ENCODE results near the gene NELFA.
A peak's percentile ranks its signal among the peaks of the same experiment; 100 is the strongest.

Gene NELFA

DNA sequence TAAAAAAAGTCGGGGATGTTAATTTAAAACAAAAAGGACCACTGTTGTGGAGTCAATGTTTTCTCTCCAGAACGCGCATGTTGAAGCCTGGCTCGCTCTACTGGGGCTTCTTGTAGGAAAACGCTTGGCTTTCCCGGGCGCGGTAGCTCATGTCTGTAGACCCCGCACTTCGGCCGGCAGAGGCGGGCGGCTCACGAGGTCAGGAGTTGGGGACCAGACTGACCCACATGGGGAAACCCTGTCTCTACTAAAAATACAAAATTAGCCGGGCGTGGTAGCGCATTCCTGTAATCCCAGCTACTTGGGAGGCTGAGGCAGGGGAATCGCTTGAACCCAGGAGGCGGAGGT is 15.6 kb downstream of the NELFA start:
- peaks cover 17 to 29% (median 26%) of the 10 kb centered on the region in 11 experiments for H3K9me3 ChIP-seq (replicated peaks in 1 of 11)
- no peak overlapping the region for H3K4me3 ChIP-seq
- no peaks in the 10 kb centered on the region for H3K27me3 ChIP-seq
- no peak overlapping the region for H3K27ac ChIP-seq
- 0 out of 20 replicates have a peak, but pooled peaks cover 0 to under 1% (median 0%) of the 10 kb centered on the region in 10 experiments for H3K4me1 ChIP-seq
- no peak for TF ChIP-seq Cebpa-rat (IDR thresholded peaks at IDR 0.05)
- no peak overlapping the region for H3K9ac ChIP-seq
- peaks cover 63 to 100% (median 86%) of the 10 kb centered on the region in 11 experiments; a peak in 21 of 22 replicates for H4K20me1 ChIP-seq
- H3K36me3 ChIP-seq: peaks cover 55 to 99% (median 88%) of the 10 kb centered on the region in 11 experiments
- H3K4me2 ChIP-seq: no peak overlapping the region

DNA sequence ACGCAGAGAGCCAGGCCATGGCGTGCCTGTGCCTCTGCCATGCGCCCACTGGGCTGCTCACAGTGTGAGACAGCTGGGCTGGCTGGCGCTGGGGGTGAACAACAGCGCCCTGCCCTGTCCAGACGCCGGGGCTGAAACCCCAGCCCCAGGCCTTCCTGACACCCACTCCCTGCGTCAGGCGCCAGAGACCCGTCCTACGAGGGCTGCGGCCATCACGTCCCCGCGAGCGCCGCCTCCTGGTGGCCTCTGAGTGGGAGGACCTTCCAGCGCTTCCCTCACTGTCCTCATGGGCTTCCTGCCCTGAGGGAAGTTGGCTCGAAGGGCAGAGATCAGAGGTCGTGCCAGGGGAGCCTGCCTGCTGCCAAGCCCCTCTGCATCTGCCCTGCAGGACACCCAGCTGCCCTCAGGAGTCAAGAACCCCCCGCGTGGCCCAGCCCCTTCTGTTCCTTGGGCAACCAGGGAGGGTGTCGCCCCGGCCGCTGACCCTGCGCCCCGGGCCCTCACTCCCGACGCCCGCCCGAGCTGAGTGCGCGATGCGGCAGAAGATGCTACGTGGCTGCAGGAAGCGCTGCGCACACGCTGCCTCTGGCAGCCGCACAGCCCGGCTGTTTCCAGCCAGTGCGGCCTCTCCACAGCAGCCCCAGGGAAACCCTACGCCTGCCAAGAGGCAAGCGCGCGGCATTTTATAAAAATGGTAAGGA is 16.2 kb downstream of the NELFA start:
- H3K27me3 ChIP-seq: no peaks in the 10 kb centered on the region
- H3K36me3 ChIP-seq: peaks cover 55 to 99% (median 88%) of the 10 kb centered on the region in 11 experiments
- peak overlapping the region in 1 of 11 experiments; percentile 18; a peak in 1 of 22 replicates for H3K27ac ChIP-seq
- no peaks in the 10 kb centered on the region for H3K4me1 ChIP-seq
- peaks cover 69 to 100% (median 90%) of the 10 kb centered on the region in 11 experiments; a peak in 21 of 22 replicates for H4K20me1 ChIP-seq
- H3K9ac ChIP-seq: no peak overlapping the region
- peaks cover 12 to 23% (median 20%) of the 10 kb centered on the region in 11 experiments for H3K9me3 ChIP-seq (replicated peaks in 1 of 11)
- no peak for TF ChIP-seq Cebpa-rat (IDR thresholded peaks at IDR 0.05)
- H3K4me3 ChIP-seq: no peak overlapping the region
- H3K4me2 ChIP-seq: no peak overlapping the region

DNA sequence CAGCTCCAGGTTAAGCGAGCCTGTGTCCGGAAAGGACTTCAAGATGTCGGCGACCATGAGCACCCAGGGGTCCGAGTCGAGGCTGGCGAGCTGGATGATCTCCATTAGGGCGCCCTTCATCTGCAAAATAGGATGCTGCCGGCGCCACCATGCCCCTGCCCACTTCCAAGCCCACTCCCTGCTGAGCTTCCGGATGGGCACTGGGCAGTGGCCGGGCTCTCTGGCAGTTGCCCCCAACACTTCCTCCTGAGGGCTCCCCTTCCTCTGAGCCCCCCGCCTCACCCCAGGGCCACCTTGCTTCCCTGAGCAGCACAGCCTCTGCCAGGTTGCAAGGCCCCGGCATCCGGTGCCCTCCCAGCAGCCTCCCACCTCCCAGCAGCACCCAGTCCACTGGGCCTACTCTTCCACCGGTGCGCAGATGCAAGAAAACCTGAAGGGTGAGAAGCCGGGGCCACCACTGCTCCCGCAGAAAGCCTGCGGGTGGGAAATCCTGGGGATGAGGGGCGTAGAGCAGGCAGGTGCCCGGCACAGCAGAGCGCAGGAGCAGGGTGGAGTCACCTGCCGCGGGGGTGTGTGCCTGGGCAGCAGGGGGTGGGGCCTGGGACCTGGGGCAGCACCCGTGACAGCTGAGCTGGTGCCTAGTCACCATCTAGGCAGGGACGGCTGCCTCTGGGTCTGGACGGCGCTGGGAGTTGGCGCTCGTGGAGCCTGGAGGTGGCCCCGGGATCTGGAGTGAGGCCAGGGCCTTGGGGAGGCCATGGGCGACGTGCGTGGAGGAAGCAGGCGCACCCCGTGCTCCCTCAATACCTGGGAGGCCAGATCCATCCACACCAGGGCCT is 17.0 kb downstream of the NELFA start:
- H3K4me1 ChIP-seq: no peaks in the 10 kb centered on the region
- peaks cover 4 to 15% (median 12%) of the 10 kb centered on the region in 11 experiments for H3K9me3 ChIP-seq (replicated peaks in 1 of 11)
- H3K27me3 ChIP-seq: no peaks in the 10 kb centered on the region
- TF ChIP-seq Cebpa-rat (IDR thresholded peaks at IDR 0.05): no peak
- H3K4me2 ChIP-seq: no peak overlapping the region
- 0 out of 22 replicates have a peak overlapping the region, but pooled peaks of 1 of the 11 experiments have one; percentile 18 for H3K27ac ChIP-seq
- H4K20me1 ChIP-seq: peaks cover 69 to 100% (median 88%) of the 10 kb centered on the region in 11 experiments; a peak in 21 of 22 replicates
- peaks cover 55 to 99% (median 88%) of the 10 kb centered on the region in 11 experiments for H3K36me3 ChIP-seq
- H3K4me3 ChIP-seq: no peak overlapping the region
- no peak overlapping the region for H3K9ac ChIP-seq

DNA sequence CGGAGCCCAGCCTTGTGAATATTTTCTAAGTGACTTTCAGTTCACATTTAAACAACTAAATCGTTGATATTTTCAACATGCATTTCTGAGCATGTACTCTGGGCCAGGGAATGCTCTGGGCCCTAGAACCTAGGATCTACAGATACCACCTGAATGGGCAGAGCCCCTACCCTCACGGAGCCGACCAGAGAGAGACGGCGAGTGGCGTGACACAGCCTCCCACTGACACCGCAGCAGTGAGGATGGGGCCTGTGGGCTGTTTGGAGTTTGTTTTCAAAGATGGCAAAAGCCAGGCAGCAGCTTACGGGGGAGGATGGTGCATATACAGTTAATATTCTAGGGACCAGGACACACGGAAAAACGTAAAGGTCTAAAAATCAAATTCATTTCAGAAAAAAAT is 17.7 kb downstream of the NELFA start:
- H3K27me3 ChIP-seq: no peaks in the 10 kb centered on the region
- H3K4me3 ChIP-seq: no peak overlapping the region
- no peak overlapping the region for H3K4me2 ChIP-seq
- H3K4me1 ChIP-seq: no peaks in the 10 kb centered on the region
- H3K36me3 ChIP-seq: peaks cover 62 to 99% (median 88%) of the 10 kb centered on the region in 11 experiments
- TF ChIP-seq Cebpa-rat (IDR thresholded peaks at IDR 0.05): no peak
- H3K9ac ChIP-seq: no peak overlapping the region
- H4K20me1 ChIP-seq: peaks cover 65 to 100% (median 90%) of the 10 kb centered on the region in 11 experiments; a peak in 21 of 22 replicates
- peaks cover 0 to 8% (median 5%) of the 10 kb centered on the region in 11 experiments; a peak in 16 of 22 replicates for H3K9me3 ChIP-seq (replicated peaks in 1 of 11)
- H3K27ac ChIP-seq: no peak overlapping the region

- no peaks in the 10 kb centered on the region for H3K27me3 ChIP-seq
- no peak overlapping the region for H3K9ac ChIP-seq
- H3K4me3 ChIP-seq: no peak overlapping the region
- no peaks in the 10 kb centered on the region for H3K4me1 ChIP-seq
- TF ChIP-seq Cebpa-rat (IDR thresholded peaks at IDR 0.05): no peak
- peaks cover 0 to 4% (median 1%) of the 10 kb centered on the region in 11 experiments; a peak in 9 of 22 replicates for H3K9me3 ChIP-seq (replicated peaks in 1 of 11)
- H3K36me3 ChIP-seq: peaks cover 66 to 99% (median 88%) of the 10 kb centered on the region in 11 experiments
- H3K4me2 ChIP-seq: no peak overlapping the region
- no peak overlapping the region for H3K27ac ChIP-seq
- H4K20me1 ChIP-seq: peaks cover 61 to 100% (median 94%) of the 10 kb centered on the region in 11 experiments; a peak in 21 of 22 replicates
Observed at GRCh38 chr4:1990676-1991075, 18.1 kb downstream of the NELFA start.

GRCh38 chr4:1990348-1990645 is 18.5 kb downstream of the NELFA start:
- peaks cover 0 to 3% (median under 1%) of the 10 kb centered on the region in 10 experiments; a peak in 6 of 20 replicates for H3K4me1 ChIP-seq
- peaks cover 70 to 100% (median 89%) of the 10 kb centered on the region in 11 experiments for H3K36me3 ChIP-seq
- no peak for TF ChIP-seq Cebpa-rat (IDR thresholded peaks at IDR 0.05)
- H3K4me2 ChIP-seq: no peak overlapping the region
- H3K4me3 ChIP-seq: no peak overlapping the region
- H3K27me3 ChIP-seq: no peaks in the 10 kb centered on the region
- H4K20me1 ChIP-seq: peaks cover 59 to 100% (median 96%) of the 10 kb centered on the region in 11 experiments; a peak in 21 of 22 replicates
- H3K9me3 ChIP-seq (replicated peaks in 1 of 11): peaks cover 0 to under 1% (median 0%) of the 10 kb centered on the region in 11 experiments; a peak in 2 of 22 replicates
- H3K27ac ChIP-seq: no peak overlapping the region
- H3K9ac ChIP-seq: no peak overlapping the region

DNA sequence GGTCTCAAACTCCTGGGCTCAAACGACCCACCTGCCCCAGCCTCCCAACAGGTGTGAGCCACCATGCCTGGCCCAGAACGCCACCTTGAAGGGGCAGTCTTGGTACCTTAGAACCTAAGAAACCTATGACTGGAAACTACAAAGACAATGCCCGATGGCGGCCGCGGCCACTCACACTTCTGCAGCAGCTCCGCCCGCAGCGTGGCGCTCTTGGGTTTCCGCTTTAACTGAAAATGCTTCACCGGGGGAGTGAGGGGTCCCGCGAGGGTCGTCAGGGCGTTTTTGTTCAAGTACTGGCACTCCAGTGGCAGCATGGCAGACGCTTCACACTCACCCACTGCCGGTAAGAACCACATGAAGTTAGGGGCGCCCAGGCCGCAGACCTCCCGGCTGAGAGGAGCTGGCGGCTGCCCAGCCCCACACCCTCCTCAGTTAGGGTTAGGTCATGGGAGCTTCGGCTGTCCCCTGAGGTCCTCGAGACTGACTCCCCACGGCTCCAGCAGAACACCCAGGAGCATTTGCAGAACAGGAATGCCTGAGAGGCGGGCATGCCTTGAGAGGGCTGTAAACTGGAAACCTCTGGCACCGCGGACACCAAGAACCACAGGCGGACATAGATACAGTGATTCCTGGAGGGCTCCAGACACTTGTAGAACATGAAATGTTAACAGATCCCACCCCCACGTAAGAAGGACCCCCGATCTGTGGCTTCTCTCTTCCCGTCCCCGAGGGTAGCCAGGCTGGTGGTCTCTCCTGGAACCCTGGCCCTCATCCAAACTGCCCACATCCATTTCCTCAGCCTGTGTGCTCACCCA is 19.0 kb downstream of the NELFA start:
- Histone ChIP-seq H3K27ac (no peak overlapping the region), H4K20me1 (peaks cover 55 to 100% (median 99%) of the 10 kb centered on the region in 11 experiments; a peak in 21 of 22 replicates), H3K36me3 (peaks cover 75 to 100% (median 89%) of the 10 kb centered on the region in 11 experiments), H3K27me3 (no peaks in the 10 kb centered on the region), H3K4me3 (no peak overlapping the region), H3K4me1 (peaks cover 0 to 9% (median 6%) of the 10 kb centered on the region in 10 experiments; a peak in 14 of 20 replicates), H3K4me2 (no peak overlapping the region), H3K9me3 (replicated peaks in 1 of 11) (no peaks in the 10 kb centered on the region; a peak in 1 of 22 replicates), H3K9ac (no peak overlapping the region)
- TF ChIP-seq Cebpa-rat (IDR thresholded peaks at IDR 0.05): no peak

DNA sequence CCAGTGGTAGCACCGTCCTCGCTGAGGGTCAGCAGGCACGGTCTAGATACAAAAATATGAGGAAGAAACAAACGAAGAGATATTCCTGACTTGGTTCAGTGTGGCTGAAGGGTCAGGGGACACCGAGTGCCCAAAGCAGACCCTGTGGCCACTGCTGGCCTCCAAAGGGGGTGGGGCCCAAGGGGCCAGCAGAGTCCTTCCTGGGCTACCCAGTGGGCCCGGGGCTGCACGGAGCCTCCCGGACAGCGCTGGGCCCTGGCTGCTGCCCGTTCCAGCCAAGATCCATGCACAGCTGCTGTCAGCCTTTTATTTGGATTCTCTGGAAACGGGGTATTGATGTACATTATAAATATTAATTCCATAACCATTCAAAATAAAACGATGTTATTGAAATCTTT is 20.4 kb downstream of the NELFA start:
- Histone ChIP-seq H3K27me3 (no peaks in the 10 kb centered on the region), H4K20me1 (peaks cover 42 to 100% (median 99%) of the 10 kb centered on the region in 11 experiments; a peak in 21 of 22 replicates), H3K9ac (no peak overlapping the region), H3K27ac (no peak overlapping the region), H3K36me3 (peaks cover 89 to 100% (median 98%) of the 10 kb centered on the region in 11 experiments), H3K4me1 (peaks cover 0 to 18% (median 14%) of the 10 kb centered on the region in 10 experiments; a peak in 14 of 20 replicates), H3K4me2 (no peak overlapping the region), H3K9me3 (replicated peaks in 1 of 11) (no peaks in the 10 kb centered on the region), H3K4me3 (no peak overlapping the region)
- no peak for TF ChIP-seq Cebpa-rat (IDR thresholded peaks at IDR 0.05)
